Cardiac fibroblast (primary cell): Measurements from ENCODE around the gene DPH1.
A peak's percentile ranks its signal among the peaks of the same experiment; 100 is the strongest.

Source experiments
- DNase-seq, 2 donors: peaks; one replicate each; pipeline versions ENCODE4 v3.0.0 to v3.0.0-alpha.2; 2010; ENCODE audit warnings: low read depth in 2 of 2
- H3K4me3 ChIP-seq, 2 donors: replicated peaks in 1 of 2; 1 replicate in 1 of 2; 2 replicates in 1 of 2; pipeline ENCODE4 v1.5.1; 2011; ENCODE audit warnings: low read depth in 2 of 2, low read length in 2 of 2, mild to moderate bottlenecking in 2 of 2, moderate library complexity in 1 of 2
- CTCF ChIP-seq: IDR thresholded peaks from one replicate; pipeline ENCODE4 v1.5.1; 2011; ENCODE audit warnings: low read depth, mild to moderate bottlenecking, low read length, inconsistent platforms

Gene DPH1

DNA sequence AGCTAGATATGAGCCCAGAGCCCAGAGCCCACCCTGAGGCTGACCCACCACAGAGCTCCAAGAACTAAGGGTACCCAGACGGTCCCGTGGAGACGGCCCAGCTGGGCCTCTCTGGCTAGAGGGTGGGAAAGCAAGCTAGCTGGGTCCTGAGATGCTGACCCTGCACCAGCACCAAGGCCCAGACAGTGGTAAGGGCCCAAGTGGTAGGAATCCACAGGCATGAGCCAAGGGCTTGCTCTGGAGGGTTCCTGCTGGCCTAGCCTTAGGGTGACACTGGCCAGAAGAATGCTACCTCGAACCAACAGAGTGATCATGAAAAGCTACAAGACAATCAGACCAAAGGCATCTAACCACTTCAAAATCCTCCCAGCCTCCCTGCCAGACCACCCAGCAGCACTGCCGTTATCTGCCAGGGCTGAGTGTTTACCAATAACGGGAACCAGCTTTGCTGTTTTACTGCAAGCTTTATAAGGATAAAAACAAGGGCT is 38.1 kb downstream of the DPH1 start:
- TF ChIP-seq CTCF, result peak; percentile 23
- peak; percentile 73 to 86 for DNase-seq
- no peak overlapping the region for H3K4me3 ChIP-seq

- peak; percentile 29 to 81 for DNase-seq
- no peak for TF ChIP-seq CTCF
- no peak overlapping the region for H3K4me3 ChIP-seq
Observed at GRCh38 chr17:2068519-2069051, 38.6 kb downstream of the DPH1 start.

- H3K4me3 ChIP-seq, result no peak overlapping the region
- TF ChIP-seq CTCF, result no peak
- DNase-seq, result no peak
Observed at GRCh38 chr17:2070241-2071023, 40.5 kb downstream of the DPH1 start.

GRCh38 chr17:2071024-2071385 is 41.1 kb downstream of the DPH1 start:
- no peak for DNase-seq
- TF ChIP-seq CTCF, result no peak
- H3K4me3 ChIP-seq, result no peak overlapping the region

DNA sequence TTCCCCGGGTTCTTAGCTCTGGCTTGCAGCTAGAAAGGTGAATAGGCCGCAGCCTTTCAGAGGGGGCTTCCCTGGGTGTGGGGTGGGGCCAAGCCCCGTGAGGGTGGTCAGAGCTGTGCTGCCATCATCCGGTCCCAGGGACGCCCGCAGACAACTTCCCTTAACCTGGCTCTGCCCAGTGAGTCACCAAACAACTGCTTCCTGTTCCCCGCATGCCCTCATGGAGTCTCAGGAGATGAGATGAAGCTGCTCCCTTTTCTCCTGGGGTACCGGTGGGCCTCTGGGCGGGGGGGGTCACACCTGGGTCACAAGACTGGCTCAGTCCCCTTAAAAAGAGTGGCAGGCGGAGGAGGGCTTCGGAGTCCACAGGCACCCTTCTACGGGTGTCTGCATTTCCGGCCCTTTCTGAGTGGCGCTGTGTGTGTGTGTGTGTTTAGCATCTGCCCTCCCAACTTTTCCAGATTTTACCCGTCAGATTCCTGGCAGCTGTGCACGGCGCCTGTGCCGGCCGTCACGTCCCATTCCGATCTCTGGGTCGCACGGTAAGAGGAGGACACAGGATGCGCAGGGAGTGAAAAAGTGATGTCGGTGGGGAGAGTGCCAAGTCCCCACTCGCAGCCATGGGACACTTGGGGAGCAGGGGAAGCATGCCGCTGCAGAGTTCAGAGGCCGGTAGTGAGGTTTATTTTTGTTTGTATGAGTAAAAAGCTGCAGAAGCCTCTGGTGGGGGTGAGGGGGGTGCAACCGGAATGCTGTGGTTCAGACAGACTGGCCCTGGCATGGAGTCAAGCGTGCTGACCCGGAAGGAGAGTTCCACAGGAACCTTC is 41.7 kb downstream of the DPH1 start:
- peak; percentile 1 for TF ChIP-seq CTCF
- no peak overlapping the region for H3K4me3 ChIP-seq
- peak; percentile 86 to 87 for DNase-seq

DNA sequence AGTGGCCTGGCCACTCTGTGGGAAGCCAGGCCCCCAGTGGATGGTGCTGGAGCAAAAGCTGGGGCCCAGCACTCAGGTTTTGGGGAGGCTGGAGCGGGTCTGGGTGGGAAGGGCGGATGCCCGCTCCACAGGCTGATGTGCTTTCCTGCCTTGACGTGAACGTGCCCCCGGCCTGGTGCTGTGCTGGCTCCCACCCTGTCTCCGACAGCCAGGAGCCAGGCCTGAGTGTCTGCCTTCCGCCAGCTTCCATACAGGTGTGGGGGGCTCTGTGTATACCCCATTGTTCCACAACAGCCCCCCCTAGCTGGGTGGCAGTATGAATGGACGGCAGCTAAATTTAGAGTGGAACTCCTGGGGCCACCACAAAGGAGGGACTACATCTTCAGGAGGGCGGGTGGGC is 45.0 kb downstream of the DPH1 start:
- H3K4me3 ChIP-seq, result no peak overlapping the region
- no peak for DNase-seq
- no peak for TF ChIP-seq CTCF
